ENCODE results near the gene LEP.

Gene LEP

GRCh38 chr7:128251337-128251736, 10.3 kb downstream of the LEP start:
- DNase-seq, result no peak

DNA sequence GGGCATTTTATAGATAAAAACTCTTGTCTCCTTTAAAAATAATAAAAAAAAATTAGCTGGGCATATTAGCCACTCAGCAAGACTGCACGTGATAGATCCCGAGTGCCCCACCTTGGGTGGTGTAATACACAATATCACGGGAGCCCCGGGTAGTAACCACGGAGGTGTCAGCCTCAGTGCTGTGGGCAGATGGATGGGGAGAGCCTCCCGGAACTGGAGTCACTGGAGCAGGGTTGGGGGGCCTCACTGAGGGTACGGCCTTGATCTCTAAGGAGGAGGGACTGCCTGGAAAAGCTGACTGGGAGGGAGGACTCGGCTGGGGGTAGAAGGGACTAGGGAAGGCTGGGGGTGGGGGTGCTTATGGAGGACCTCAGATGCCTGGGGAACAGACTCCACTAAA, 12.6 kb downstream of the LEP start:
- no peak for DNase-seq

DNA sequence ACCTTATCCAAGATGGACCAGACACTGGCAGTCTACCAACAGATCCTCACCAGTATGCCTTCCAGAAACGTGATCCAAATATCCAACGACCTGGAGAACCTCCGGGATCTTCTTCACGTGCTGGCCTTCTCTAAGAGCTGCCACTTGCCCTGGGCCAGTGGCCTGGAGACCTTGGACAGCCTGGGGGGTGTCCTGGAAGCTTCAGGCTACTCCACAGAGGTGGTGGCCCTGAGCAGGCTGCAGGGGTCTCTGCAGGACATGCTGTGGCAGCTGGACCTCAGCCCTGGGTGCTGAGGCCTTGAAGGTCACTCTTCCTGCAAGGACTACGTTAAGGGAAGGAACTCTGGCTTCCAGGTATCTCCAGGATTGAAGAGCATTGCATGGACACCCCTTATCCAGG, 13.4 kb downstream of the LEP start:
- no peak for DNase-seq

DNA sequence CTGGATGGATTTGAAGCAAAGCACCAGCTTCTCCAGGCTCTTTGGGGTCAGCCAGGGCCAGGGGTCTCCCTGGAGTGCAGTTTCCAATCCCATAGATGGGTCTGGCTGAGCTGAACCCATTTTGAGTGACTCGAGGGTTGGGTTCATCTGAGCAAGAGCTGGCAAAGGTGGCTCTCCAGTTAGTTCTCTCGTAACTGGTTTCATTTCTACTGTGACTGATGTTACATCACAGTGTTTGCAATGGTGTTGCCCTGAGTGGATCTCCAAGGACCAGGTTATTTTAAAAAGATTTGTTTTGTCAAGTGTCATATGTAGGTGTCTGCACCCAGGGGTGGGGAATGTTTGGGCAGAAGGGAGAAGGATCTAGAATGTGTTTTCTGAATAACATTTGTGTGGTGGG, 14.2 kb downstream of the LEP start:
- DNase-seq, result no peak

DNA sequence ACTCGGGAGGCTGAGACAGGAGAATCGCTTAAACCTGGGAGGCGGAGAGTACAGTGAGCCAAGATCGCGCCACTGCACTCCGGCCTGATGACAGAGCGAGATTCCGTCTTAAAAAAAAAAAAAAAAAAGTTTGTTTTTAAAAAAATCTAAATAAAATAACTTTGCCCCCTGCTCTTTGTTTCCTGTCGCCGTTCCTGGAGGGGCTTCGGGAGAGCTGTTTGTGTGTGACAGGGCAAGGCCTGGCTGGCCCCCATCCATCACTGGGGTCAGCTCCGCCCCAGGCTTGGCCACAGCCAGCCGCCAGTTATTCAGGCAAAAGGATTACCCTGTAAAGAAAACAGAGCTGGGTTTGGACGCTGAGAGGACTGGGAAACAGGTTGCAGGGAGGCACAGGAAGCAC, 16.4 kb downstream of the LEP start:
- no peak for DNase-seq

GRCh38 chr7:128259131-128260061, 18.3 kb downstream of the LEP start:
- DNase-seq, result no peak

DNA sequence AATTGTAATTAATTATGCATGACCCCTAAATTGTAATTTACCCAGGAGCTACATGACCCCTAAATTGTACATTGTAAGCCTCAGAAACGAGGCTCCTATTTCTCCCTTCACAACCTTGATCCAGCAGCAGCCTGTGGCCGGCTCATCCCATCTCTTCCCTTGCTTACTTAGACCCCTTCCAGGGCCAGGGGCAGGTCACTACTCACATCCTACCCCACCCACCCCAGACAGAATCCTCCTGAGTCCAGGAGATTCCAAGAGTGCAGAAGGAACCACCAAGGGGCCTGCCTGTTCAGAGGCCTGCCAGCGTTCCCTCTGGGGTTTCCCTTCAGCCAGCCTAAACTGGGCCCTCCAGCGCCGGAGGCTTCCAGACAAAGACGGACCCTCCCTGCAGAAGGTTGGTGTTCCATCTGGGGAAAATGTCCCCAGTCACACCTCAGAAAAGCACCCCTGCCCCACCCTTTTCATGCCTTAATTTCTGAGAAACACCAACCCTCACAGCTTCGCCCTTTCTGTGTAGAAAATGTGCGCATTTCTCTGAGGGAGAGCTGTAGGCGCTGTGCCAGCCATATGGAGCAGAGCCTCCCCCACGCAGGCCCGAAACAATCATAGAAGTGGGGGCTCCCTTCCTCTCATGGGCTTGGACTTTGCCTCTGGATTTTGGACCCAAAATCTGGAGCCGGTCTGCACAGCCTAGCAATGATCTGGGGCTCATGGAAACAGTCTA, 19.2 kb downstream of the LEP start:
- no peak for DNase-seq

- no peak for DNase-seq
Measured at GRCh38 chr7:128262273-128263028, 21.4 kb downstream of the LEP start.

DNA sequence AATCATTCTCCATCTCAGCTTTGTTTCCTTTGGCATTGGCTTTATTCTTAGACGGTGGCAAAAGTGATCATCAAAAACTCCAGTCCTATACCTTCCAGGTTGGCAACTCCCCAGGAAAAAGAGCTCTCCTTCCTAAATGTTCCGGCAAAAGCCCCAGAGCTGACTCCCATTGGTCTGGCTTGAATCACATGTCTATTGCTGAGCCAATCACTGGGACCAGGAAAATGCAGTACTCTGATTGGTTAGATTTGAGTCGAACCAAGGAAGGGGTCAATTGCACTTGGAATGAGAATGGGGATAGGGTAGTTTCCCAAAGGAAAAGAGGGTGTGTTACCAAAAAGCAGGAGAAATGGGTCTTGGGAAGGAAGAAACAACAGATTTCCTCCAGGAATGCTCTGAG, 22.3 kb downstream of the LEP start:
- no peak for DNase-seq

DNA sequence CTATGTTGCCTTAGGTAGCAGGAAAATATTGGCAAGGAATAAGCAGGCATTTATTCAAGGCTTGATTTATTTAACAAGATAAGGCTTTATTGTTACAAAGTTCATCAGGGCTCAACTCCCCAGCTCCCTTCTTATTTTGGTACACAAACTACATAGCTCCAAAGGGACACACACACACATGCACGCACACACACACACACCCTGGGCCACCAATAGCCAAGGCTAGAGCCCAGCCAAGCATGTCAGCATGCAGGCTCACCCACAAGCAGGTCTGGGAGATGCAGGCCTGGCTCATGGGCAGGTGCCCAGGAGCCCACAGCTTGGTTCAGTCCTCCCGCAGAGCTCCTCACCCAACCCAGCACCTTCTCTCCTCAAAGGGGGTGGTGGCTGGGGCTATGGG, 23.4 kb downstream of the LEP start:
- DNase-seq, result no peak

GRCh38 chr7:128265156-128265905, 24.3 kb downstream of the LEP start:
- DNase-seq, result no peak

GRCh38 chr7:128265906-128266300, 24.8 kb downstream of the LEP start:
- no peak for DNase-seq

GRCh38 chr7:128266529-128266882, 25.4 kb downstream of the LEP start:
- DNase-seq, result no peak

GRCh38 chr7:128266883-128267594, 26.0 kb downstream of the LEP start:
- DNase-seq, result no peak

DNA sequence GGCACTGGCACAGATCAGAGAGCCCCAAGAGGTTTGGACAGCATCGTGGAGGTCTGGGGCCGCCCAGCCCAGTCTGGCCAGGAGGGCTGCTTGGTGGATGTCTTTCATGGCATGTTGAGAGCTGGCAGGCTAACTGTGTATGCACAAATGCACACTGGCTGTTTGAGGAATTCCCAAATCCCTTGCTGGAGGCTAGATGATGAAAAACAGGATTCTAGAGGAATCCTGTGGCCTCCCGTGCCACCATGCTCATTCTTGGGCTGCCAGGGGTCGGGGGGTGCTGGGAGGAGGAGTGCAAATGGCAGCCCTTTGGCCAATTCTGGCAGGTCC, 26.5 kb downstream of the LEP start:
- DNase-seq, result no peak

DNA sequence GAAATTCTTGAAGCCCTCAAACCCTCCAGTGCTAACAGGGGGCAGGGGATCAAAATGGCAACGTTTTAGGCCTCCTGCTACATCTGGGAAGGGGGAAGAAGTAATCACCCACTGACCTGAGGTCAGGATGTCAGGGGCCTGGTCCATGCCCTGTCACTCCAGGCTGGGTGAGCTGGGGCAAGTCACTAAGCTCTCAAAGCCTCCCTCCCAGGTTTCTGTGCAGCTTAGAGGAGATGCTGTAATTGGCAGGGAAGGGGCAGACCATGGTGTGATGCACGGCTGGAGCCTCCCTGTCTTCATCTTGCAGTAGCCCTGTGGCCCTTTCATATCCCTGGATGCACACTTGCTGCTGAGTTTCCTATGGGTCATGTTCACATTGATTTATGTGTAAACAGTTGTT, 27.2 kb downstream of the LEP start:
- no peak for DNase-seq

DNA sequence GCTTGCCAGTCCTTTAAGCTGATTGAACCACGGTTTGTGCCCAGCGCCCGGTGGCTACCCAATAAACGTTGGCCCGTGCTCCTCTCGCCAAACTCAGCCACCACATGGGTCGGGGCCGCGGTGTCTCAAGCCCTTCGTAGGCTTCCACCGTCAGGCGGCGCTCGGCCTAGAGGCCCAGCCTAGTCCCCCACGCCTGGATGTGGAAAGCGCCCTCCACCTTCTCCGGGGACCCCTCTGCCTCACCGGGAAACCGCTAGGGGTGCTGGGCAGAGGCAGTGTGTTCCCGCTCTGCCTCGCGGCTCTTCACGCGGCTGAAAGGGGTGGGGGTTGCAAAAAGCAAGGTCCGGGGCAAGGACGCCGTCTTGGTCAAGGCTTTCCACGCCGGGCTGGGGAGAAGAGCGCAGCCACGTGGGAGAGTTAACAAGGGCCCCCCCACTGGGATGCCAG, 29.8 kb downstream of the LEP start:
- no peak for DNase-seq

DNA sequence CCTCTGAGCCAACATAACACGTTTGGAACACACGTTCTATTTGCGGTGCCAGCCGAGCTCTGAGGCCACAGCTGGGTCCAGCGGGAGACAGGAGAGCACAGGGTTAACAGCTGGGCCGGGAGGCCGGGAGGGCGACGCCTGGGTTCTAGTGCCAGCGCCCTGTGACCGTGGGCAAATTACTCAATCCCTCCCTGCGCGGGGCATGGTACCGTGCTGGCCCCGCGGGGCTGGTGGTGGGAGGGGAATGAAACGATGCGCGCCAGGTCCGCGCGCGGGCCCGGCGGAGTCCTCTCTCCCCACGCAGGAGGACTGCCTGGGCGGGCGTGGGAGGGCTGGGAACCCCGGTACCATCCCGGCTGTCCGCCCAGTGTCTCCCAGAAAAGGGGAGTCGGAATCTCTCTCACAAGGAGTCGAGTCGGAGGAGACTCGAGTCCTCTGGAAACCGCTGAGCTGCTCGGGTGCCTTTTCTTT, 30.4 kb downstream of the LEP start:
- DNase-seq, result no peak

GRCh38 chr7:128271942-128272481, 30.9 kb downstream of the LEP start:
- DNase-seq, result no peak

DNA sequence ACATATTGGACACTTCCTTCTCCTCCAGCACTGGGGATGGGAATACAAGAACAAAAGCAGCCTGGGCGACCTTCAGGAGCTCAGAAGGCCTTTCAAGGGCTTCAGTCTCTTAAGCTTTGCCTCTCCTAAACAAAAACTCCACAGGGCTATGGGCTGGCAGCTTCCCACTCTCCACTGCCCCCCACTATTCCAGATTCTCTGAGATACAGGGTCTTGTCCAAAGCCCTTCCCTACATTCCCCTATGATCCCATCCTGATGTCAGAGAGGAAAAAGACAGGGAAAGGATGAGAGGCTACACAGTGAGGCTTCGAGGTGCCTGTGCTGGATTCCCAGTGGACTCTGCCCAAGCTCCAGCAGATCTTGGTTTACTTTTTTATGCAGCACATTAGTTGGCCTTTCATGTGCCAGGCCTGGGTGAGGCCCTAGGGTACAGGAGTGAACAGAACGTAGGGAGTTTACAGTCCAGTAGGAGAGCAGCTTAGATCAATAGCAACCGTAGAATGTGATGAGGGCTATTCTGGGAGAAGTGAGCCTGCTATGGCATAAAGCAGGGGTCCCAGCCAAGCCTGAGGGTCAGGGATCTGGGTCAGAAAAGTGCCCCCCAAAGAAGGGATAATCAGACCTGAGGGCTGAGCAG, 33.3 kb downstream of the LEP start:
- DNase-seq, result no peak

DNA sequence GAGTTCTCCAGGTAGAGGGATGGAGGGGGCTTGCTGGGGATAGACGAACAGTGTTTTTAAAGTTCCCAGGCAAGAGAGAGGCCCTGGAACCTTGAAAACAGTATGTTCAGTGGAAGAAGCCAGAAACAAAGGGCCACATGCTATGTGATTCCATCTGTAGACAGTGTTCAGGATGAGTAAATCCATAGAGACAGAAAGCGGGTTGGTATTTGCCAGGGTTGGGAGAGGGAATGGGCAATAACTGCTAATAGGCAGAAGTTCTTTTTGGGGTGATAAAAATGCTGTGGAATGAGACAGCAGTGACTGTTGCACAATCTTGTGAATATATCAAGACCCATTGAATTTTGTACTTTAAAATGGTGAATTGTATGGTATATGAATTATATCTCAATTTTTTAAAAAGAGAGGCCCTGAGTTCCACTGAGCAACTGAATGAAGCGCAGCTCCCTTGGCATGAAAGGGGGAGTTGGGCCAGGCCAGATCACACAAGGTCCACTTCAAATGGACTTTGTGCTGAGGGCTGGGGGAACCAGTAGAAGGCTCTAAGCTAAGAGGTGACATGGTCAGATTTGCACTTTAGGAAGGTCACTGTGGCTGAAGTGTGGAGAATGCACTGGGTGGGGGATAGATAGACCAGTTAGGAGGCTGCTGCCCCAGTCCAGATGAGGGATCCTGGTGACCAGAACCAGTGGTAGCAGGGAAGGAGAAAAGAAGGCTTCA, 34.0 kb downstream of the LEP start:
- no peak for DNase-seq

Measured in CD4-positive, alpha-beta T cell treated with Interleukin-1 beta for 1 hour (primary cell).